Nephron (organoid): ENCODE results near the gene STEAP2.

ENCODE experiments used
- H3K27ac Mint-ChIP-seq, 3 experiments: 2 replicates each; pipeline ENCODE4 v1.8.0; 2020; ENCODE audit warnings: mixed read lengths in 3 of 3, mild to moderate bottlenecking in 2 of 3, moderate library complexity in 1 of 3
- H3K27me3 Mint-ChIP-seq: 2 replicates; pipeline ENCODE4 v1.8.0; 2021; ENCODE audit warnings: low read depth, mild to moderate bottlenecking, moderate library complexity, mixed read lengths
- H3K36me3 Mint-ChIP-seq: 2 replicates; pipeline ENCODE4 v1.8.0; 2020; ENCODE audit warnings: low read depth, mixed read lengths
- H3K4me1 Mint-ChIP-seq: 2 replicates; pipeline ENCODE4 v1.8.0; 2020; ENCODE audit warnings: mixed read lengths
- H3K4me3 Mint-ChIP-seq, 3 experiments: 2 replicates each; pipeline ENCODE4 v1.8.0; 2020; ENCODE audit warnings: mild to moderate bottlenecking in 3 of 3, mixed read lengths in 3 of 3, moderate library complexity in 2 of 3
- H3K9me3 Mint-ChIP-seq: 2 replicates; pipeline ENCODE4 v1.8.0; 2020; ENCODE audit warnings: mixed read lengths
- TF ChIP-seq, protein P1 (sequence below), 3 experiments: fragments of 200-600 bp; sonication (generic); IDR thresholded peaks; one replicate each; pipeline ENCODE4 v1.5.0; 2021; ENCODE audit warnings: antibody characterized with exemption in 3 of 3; ENCODE audit not compliant: unreplicated experiment in 3 of 3

Gene STEAP2

DNA sequence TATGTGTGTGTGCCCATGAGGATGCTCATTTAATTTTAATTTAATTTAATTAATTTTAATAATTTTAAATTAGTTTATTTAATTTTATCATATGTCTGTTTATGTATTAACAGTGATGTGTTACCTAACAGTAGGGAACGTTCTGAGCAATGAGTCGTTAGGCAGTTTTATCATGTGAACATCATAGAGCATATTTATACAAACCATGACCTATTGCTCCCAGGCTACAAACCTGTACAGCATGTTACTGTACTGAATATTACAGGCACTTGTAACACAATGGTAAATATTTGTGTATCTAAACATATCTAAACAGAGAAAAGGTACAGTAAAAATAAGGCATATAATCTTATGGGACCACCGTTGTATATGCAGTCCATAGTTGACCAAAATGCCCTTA, 19.8 kb downstream of the STEAP2 start:
- Mint-ChIP-seq H3K27ac (no peak overlapping the region), H3K27me3 (peaks cover 4% of the 10 kb centered on the region), H3K36me3 (no peaks in the 10 kb centered on the region), H3K4me3 (no peak overlapping the region), H3K9me3 (no peaks in the 10 kb centered on the region), H3K4me1 (peaks cover 25% of the 10 kb centered on the region)
- TF ChIP-seq, protein P1, sequence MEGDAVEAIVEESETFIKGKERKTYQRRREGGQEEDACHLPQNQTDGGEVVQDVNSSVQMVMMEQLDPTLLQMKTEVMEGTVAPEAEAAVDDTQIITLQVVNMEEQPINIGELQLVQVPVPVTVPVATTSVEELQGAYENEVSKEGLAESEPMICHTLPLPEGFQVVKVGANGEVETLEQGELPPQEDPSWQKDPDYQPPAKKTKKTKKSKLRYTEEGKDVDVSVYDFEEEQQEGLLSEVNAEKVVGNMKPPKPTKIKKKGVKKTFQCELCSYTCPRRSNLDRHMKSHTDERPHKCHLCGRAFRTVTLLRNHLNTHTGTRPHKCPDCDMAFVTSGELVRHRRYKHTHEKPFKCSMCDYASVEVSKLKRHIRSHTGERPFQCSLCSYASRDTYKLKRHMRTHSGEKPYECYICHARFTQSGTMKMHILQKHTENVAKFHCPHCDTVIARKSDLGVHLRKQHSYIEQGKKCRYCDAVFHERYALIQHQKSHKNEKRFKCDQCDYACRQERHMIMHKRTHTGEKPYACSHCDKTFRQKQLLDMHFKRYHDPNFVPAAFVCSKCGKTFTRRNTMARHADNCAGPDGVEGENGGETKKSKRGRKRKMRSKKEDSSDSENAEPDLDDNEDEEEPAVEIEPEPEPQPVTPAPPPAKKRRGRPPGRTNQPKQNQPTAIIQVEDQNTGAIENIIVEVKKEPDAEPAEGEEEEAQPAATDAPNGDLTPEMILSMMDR (IDR thresholded peaks at IDR 0.05; ENCODE audit: unreplicated experiment in 3 of 3): no peak

DNA sequence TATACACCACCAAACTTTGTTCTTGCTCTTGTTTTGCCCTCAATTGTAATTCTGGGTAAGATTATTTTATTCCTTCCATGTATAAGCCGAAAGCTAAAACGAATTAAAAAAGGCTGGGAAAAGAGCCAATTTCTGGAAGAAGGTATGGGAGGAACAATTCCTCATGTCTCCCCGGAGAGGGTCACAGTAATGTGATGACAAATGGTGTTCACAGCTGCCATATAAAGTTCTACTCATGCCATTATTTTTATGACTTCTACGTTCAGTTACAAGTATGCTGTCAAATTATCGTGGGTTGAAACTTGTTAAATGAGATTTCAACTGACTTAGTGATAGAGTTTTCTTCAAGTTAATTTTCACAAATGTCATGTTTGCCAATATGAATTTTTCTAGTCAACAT, 20.9 kb downstream of the STEAP2 start:
- Mint-ChIP-seq H3K4me3 (no peak overlapping the region), H3K27me3 (no peaks in the 10 kb centered on the region), H3K36me3 (no peaks in the 10 kb centered on the region), H3K9me3 (no peaks in the 10 kb centered on the region), H3K27ac (peak overlapping the region; percentile 31 to 73 (median 70)), H3K4me1 (peaks cover 31% of the 10 kb centered on the region)
- TF ChIP-seq, protein P1 (IDR thresholded peaks at IDR 0.05; ENCODE audit: unreplicated experiment in 3 of 3): no peak

DNA sequence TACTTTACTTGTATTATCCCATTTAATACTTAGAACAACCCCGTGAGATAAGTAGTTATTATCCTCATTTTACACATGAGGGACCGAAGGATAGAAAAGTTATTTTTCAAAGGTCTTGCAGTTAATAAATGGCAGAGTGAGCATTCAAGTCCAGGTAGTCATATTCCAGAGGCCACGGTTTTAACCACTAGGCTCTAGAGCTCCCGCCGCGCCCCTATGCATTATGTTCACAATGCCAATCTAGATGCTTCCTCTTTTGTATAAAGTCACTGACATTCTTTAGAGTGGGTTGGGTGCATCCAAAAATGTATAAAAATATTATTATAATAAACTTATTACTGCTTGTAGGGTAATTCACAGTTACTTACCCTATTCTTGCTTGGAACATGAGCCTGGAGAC, 22.0 kb downstream of the STEAP2 start:
- Mint-ChIP-seq H3K27ac (no peak overlapping the region), H3K27me3 (no peaks in the 10 kb centered on the region), H3K9me3 (no peaks in the 10 kb centered on the region), H3K36me3 (no peaks in the 10 kb centered on the region), H3K4me3 (no peak overlapping the region), H3K4me1 (peaks cover 31% of the 10 kb centered on the region)
- TF ChIP-seq, protein P1 (IDR thresholded peaks at IDR 0.05; ENCODE audit: unreplicated experiment in 3 of 3): no peak

DNA sequence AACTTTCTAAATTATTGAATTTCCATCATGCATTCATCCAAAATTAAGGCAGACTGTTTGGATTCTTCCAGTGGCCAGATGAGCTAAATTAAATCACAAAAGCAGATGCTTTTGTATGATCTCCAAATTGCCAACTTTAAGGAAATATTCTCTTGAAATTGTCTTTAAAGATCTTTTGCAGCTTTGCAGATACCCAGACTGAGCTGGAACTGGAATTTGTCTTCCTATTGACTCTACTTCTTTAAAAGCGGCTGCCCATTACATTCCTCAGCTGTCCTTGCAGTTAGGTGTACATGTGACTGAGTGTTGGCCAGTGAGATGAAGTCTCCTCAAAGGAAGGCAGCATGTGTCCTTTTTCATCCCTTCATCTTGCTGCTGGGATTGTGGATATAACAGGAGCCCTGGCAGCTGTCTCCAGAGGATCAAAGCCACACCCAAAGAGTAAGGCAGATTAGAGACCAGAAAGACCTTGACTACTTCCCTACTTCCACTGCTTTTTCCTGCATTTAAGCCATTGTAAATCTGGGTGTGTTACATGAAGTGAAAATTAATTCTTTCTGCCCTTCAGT, 25.3 kb downstream of the STEAP2 start:
- no peak overlapping the region for H3K27ac Mint-ChIP-seq

DNA sequence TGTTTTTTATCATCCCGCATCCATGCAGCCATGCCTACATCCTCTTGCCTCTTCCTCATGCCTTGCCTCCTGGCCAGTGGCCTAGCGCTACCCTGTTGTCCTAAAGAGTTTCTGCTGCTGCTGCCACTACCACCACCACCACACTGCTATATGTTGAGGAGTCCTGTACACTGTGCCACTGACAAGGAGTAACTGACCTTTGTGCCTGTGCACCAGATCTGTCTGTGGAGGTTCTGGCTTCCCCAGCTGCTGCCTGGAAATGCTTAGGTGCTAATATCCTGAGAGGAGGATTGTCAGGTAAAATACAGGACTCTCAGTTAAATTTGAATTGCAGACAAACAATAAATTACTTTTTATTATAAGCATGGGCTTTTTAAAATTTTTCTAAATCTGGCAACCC, 26.5 kb downstream of the STEAP2 start:
- Mint-ChIP-seq H3K4me3 (no peak overlapping the region), H3K4me1 (peaks cover 10% of the 10 kb centered on the region)

More for the DNA sequence above, 25.3 kb downstream of the STEAP2 start:
- Mint-ChIP-seq H3K27me3 (no peaks in the 10 kb centered on the region), H3K9me3 (no peaks in the 10 kb centered on the region), H3K4me3 (no peak overlapping the region), H3K4me1 (peaks cover 17% of the 10 kb centered on the region), H3K36me3 (no peaks in the 10 kb centered on the region)
- TF ChIP-seq, protein P1 (IDR thresholded peaks at IDR 0.05; ENCODE audit: unreplicated experiment in 3 of 3): no peak

DNA sequence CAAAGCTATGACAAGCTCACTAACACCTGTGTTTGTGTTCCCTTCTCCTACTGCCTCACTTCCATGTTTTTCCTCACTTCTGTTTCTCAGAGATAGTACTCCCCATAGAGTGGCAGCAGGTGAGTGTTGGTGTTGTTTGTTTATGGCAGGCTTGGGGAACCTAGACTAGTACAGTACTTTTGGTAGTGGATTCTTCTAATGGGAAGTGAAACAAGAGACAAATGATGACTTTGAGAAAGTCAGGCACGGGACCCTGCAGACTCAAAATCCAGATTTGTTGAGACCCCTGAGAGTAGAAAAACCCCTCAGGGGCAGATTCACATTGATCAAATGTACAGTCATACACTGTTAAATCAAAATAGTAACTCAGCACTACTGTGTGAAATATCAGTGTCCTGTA, 27.0 kb downstream of the STEAP2 start:
- H3K36me3 Mint-ChIP-seq: no peaks in the 10 kb centered on the region
- no peak overlapping the region for H3K4me3 Mint-ChIP-seq
- peaks cover 7% of the 10 kb centered on the region for H3K4me1 Mint-ChIP-seq
- TF ChIP-seq, protein P1 (IDR thresholded peaks at IDR 0.05; ENCODE audit: unreplicated experiment in 3 of 3): no peak
- no peaks in the 10 kb centered on the region for H3K27me3 Mint-ChIP-seq
- H3K9me3 Mint-ChIP-seq: no peaks in the 10 kb centered on the region
- no peak overlapping the region for H3K27ac Mint-ChIP-seq

More for the DNA sequence above, 26.5 kb downstream of the STEAP2 start:
- TF ChIP-seq, protein P1 (IDR thresholded peaks at IDR 0.05; ENCODE audit: unreplicated experiment in 3 of 3): no peak
- Mint-ChIP-seq H3K9me3 (no peaks in the 10 kb centered on the region), H3K27me3 (no peaks in the 10 kb centered on the region), H3K27ac (no peak overlapping the region), H3K36me3 (no peaks in the 10 kb centered on the region)
